GM12865 (cell line): ENCODE data around the gene RSL1D1.
"Not testable (repeated sequence)": the region's sequence is repeated elsewhere in the genome, so short reads cannot be mapped to it uniquely, and the experiment has no call there.

Experiments used
- DNase-seq: peaks from one replicate; pipeline ENCODE4 v3.0.0; 2010; ENCODE audit warnings: low read depth
- H3K4me3 ChIP-seq: 2 replicates; pipeline ENCODE4 v1.5.1; 2011; ENCODE audit warnings: mild to moderate bottlenecking, low read depth, low read length, control low read depth
- TF ChIP-seq, protein P1 (sequence below): IDR thresholded peaks from 2 replicates; pipeline ENCODE4 v1.5.1; 2011; ENCODE audit warnings: low read length, control low read depth, low read depth, inconsistent platforms; ENCODE audit not compliant: insufficient read depth; ENCODE audit errors: missing control alignments

RSL1D1 gene

DNA sequence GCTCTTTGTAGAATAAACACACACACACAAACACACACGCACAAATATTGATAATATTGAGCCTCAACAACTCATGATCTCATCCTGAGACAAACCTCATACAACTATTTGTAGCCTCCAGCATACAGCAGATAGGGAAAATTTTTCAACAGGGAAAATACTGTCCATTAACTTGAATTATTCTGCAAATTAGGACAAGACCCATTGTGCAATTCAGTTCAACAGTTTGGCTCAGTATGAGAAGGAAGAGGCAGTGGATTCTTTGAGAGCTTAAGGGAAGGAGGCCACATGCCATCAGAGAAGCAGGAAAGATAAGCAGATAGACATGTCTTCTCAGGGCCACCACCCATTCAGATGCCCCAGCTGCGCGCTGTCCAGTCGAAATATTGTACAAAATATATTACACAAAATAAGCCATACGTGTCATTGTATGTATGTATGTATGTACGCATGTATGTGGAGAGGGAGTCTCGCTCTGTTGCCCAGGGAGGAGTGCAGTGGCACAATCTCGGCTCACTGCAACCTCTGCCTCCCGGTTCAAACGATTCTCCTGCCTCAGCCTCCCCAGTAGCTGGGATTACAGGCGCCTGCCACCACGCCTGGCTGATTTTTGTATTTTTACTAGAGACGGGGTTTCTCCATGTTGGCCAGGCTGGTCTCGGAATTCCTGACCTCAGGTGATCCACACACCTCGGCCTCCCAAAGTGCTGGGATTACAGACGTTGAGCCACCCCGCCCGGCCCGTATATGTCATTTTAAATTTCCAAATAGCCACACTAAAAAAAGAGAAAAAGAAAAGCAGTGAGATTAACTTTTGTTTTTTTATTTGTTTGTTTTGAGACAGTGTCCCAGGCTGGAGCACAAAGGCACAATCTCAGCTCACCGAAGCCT, 56.1 kb downstream of the RSL1D1 start:
- TF ChIP-seq, protein P1, sequence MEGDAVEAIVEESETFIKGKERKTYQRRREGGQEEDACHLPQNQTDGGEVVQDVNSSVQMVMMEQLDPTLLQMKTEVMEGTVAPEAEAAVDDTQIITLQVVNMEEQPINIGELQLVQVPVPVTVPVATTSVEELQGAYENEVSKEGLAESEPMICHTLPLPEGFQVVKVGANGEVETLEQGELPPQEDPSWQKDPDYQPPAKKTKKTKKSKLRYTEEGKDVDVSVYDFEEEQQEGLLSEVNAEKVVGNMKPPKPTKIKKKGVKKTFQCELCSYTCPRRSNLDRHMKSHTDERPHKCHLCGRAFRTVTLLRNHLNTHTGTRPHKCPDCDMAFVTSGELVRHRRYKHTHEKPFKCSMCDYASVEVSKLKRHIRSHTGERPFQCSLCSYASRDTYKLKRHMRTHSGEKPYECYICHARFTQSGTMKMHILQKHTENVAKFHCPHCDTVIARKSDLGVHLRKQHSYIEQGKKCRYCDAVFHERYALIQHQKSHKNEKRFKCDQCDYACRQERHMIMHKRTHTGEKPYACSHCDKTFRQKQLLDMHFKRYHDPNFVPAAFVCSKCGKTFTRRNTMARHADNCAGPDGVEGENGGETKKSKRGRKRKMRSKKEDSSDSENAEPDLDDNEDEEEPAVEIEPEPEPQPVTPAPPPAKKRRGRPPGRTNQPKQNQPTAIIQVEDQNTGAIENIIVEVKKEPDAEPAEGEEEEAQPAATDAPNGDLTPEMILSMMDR, result no peak
- DNase-seq, result no peak
- H3K4me3 ChIP-seq, result peak overlapping the region; percentile 88

DNA sequence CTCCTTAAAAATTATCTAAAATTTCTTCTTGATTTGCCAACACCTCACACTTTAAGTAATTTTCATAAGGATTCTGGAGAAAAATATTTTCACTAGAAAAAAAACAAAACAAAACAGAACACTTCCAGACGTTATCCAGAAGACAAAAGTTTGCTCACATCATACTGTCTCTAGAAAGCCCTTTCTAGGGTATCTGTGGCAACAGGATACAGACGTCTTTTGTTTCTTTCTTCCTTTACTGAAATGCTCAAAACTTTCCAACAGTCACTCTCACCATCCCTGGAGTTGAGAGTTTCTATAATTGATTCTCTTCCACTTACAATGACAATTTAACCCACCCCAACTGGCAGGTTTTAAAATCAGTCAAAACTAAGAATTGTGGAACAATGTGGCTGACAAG, 56.9 kb downstream of the RSL1D1 start:
- TF ChIP-seq, protein P1, result no peak
- no peak overlapping the region for H3K4me3 ChIP-seq
- no peak for DNase-seq

DNA sequence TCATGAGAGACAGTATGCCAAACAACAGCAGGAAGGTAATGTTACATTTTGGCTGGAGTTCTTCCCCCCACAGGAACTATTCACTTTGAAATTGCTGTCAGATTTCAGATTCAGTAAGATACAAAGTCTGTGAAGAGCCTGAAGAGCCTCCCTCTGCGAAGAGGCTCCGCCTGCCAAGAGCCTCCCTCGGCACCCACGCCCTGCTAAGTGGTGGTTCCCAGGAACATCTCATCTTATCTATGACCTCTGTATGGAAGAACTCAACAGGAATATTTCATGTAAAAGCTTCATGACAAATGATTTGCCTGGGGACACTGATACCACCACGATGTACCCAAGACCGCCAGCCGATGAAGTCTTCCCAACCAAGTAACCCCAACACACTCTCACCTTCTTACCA, 57.5 kb downstream of the RSL1D1 start:
- TF ChIP-seq, protein P1, result no peak
- no peak overlapping the region for H3K4me3 ChIP-seq
- no peak for DNase-seq

DNA sequence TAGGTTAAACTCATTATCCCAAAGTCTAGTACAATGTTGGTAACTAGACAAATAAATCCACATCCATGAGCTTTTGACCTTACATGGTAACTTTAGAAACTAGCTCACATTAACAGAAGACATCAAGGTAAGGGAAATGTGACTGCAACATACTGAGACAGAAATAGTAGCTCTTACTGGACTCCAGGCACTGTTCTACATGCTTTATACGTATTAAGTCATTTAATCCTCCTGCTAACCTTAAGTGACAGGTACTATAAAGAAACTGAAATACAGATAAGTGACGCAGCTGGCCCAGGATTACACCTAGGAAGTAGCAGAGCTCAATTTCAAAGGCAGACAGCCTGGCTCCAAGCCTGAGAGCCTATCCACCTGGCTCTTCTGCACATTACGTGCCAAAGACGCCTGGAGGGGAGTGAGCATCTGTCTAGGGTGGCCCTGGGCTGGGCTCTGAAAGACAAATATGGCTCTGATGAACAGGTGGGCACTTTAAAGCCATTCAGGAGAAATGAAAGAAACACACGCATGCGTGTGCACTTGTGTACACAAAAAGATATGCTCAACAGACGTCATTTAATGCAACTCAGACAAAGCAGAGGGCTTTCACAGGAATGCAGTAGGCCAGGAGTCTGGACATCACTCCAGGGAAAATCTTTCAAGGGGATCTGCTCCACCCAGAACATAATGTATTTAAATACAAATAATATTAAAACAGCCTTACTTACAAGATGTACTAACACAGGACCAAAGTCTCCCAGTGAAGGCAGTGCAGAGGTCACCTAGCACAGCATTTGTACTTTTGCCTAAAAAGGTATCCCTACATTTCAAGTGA, 58.7 kb downstream of the RSL1D1 start:
- TF ChIP-seq, protein P1, result no peak
- no peak overlapping the region for H3K4me3 ChIP-seq
- no peak for DNase-seq

DNA sequence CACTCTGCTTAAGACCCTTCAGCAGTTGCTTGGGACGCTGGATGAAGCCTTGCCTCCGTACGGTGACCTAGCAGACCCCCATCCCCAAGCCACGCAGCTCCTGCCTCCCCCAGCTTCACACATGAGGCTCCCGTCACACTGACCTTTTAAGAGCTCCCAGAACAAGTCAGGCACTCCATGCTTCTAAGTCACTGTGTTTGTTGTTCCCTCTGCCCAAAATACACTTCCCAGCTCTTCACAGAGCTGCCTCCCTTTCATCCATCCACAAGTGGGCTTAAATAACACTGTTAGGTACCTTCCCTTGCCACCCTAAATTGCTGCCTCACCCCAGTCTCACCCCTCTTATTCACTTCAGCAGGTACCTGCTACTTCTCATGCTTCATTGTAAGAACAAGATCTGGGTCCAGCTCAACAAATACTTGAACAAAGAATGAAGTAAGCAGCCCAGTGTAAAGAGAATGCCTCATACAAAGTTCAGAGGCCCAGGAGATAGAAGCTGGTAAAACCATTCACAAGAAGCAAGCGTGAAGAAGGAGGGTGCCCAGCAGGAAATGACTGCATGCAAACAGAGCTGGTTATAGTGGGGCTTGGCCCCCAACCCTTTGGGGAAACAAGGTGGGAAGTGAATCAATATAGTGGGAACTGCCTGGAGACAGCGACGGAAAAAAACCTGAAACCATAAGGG, 60.1 kb downstream of the RSL1D1 start:
- TF ChIP-seq, protein P1, result no peak
- H3K4me3 ChIP-seq, result no peak overlapping the region
- DNase-seq, result no peak

DNA sequence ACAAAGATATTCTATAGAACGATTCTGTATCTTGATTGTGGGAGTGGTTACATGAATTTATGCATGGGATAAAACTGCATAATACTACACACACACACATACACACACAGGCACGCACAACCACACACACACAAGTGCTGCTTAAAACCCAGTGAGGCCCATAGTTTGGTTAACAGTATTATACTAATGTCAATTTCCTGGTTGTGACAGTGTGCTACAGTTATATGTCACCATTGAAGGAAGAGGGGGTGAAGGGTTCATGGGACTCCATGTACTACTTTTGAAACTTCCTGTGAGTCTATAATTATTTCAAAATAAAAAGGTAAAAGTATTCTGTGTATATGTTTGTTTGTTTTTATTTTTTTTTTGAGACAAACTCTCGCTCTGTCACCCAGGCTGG, 62.4 kb downstream of the RSL1D1 start:
- H3K4me3 ChIP-seq, result no peak overlapping the region
- DNase-seq, result no peak
- TF ChIP-seq, protein P1, result no peak

DNA sequence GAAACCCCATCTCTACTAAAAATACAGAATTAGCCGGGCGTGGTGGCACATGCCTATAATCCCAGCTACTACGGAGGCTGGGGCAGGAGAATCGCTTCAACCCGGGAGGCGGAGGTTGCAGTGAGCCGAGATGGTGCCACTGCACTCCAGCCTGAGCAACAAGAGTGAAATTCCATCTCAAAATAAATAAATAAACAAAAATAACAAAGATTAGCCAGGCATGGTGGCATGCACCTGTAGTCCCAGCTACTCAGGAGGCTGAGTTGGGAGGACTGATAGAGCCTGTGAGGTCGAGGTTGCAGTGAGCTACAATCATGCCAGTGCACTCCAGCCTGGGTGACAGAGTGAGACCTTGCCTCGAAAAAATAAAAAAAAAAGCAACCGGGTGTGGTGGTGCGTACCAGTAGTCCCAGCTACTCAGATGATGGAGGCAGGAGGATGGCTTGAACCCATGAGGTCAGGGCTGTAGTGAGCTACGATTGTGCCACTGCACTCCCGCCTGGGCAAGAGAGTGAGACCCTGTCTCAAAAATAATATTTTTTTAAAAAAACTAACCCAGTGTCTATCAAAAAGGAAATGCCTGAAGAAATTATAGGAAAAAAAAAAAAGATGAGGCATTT, 66.3 kb downstream of the RSL1D1 start:
- H3K4me3 ChIP-seq, DNase-seq: not testable (repeated sequence)

DNA sequence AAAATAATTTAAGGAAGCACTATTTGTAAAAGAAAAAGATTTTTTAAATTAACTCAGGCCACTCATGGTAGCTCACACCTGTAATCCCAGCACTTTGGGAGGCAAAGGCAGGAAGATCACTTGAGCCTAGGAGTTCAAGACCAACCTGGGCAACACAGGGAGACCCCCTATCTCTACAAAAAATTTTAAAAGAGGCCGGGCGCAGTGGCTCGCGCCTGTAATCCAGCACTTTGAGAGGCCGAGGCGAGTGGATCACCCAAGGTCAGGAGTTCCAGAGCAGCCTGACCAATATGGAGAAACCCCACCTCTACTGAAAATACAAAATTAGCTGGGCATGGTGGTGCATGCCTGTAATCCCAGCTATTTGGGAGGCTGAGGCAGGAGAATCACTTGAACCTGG, 67.0 kb downstream of the RSL1D1 start:
- H3K4me3 ChIP-seq, result peak overlapping the region; percentile 66; the same call in 1 of the 2 replicates
- not testable (repeated sequence) for DNase-seq
